ENCODE results near the gene CCNB2.

The CCNB2 gene

GRCh38 chr15:59099162-59099685 is 5.7 kb upstream of the CCNB2 start:
- peaks cover 3% of the 10 kb centered on the region for H3K4me1 ChIP-seq (ENCODE audit: control insufficient read depth, low read length)
- H3K27ac ChIP-seq (ENCODE audit: low read depth, low read length), result no peak overlapping the region
- H3K4me3 ChIP-seq (ENCODE audit: low read length), result no peak overlapping the region
- no peaks in the 10 kb centered on the region for H4K20me1 ChIP-seq (ENCODE audit: control insufficient read depth, insufficient read depth, low read depth, low read length)
- peaks cover 24% of the 10 kb centered on the region for H3K36me3 ChIP-seq (ENCODE audit: control insufficient read depth, low read length)
- no peaks in the 10 kb centered on the region for H3K9me2 ChIP-seq (replicated peaks; ENCODE audit: control insufficient read depth, low read length)
- H3F3A ChIP-seq (ENCODE audit: control insufficient read depth, insufficient read depth), result peaks cover 13% of the 10 kb centered on the region
- no peak for TF ChIP-seq EZH2phosphoT487 (IDR thresholded peaks at IDR 0.05; ENCODE audit: borderline replicate concordance, low read length)
- TF ChIP-seq, protein P1, sequence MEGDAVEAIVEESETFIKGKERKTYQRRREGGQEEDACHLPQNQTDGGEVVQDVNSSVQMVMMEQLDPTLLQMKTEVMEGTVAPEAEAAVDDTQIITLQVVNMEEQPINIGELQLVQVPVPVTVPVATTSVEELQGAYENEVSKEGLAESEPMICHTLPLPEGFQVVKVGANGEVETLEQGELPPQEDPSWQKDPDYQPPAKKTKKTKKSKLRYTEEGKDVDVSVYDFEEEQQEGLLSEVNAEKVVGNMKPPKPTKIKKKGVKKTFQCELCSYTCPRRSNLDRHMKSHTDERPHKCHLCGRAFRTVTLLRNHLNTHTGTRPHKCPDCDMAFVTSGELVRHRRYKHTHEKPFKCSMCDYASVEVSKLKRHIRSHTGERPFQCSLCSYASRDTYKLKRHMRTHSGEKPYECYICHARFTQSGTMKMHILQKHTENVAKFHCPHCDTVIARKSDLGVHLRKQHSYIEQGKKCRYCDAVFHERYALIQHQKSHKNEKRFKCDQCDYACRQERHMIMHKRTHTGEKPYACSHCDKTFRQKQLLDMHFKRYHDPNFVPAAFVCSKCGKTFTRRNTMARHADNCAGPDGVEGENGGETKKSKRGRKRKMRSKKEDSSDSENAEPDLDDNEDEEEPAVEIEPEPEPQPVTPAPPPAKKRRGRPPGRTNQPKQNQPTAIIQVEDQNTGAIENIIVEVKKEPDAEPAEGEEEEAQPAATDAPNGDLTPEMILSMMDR (IDR thresholded peaks at IDR 0.05; ENCODE audit: low read depth, low read length, poor library complexity, severe bottlenecking), result no peak
- no peaks in the 10 kb centered on the region for H3K79me2 ChIP-seq (ENCODE audit: control insufficient read depth, low read length)
- H3K4me2 ChIP-seq (ENCODE audit: low read length), result no peak overlapping the region
- no peaks in the 10 kb centered on the region for H3K27me3 ChIP-seq (ENCODE audit: control insufficient read depth, low read length)
- no peaks in the 10 kb centered on the region for H3K9me3 ChIP-seq (ENCODE audit: control insufficient read depth, insufficient read depth, low read length)

DNA sequence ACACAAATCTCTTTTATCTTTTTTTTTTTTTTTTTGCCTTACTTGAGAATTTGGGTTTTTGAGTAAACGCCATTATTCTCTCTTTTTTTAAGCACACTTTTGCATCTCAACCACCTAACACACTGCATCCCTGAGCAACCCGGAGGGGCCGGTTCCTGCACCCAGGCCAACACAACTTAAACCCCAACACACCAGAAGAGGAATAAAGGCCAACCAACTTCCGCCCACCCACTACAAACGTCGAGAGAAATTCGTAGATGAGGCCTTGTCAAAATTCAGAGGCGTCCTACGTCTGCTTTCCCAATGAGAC is 389 bp upstream of the CCNB2 start:
- Histone ChIP-seq H3K4me2 (ENCODE audit: low read length) (peak overlapping the region; percentile 78), H3K9me2 (replicated peaks; ENCODE audit: control insufficient read depth, low read length) (no peaks in the 10 kb centered on the region), H3K4me3 (ENCODE audit: low read length) (peak overlapping the region; percentile 94), H3K9me3 (ENCODE audit: control insufficient read depth, insufficient read depth, low read length) (no peaks in the 10 kb centered on the region), H3K36me3 (ENCODE audit: control insufficient read depth, low read length) (peaks cover 45% of the 10 kb centered on the region), H3F3A (ENCODE audit: control insufficient read depth, insufficient read depth) (peaks cover 17% of the 10 kb centered on the region), H3K4me1 (ENCODE audit: control insufficient read depth, low read length) (peaks cover 20% of the 10 kb centered on the region), H3K27me3 (ENCODE audit: control insufficient read depth, low read length) (no peaks in the 10 kb centered on the region), H3K79me2 (ENCODE audit: control insufficient read depth, low read length) (peaks cover 42% of the 10 kb centered on the region), H4K20me1 (ENCODE audit: control insufficient read depth, insufficient read depth, low read depth, low read length) (no peaks in the 10 kb centered on the region), H3K27ac (ENCODE audit: low read depth, low read length) (peak overlapping the region; percentile 82)
- TF ChIP-seq EZH2phosphoT487 (IDR thresholded peaks at IDR 0.05; ENCODE audit: borderline replicate concordance, low read length), result no peak
- TF ChIP-seq, protein P1 (IDR thresholded peaks at IDR 0.05; ENCODE audit: low read depth, low read length, poor library complexity, severe bottlenecking), result no peak

DNA sequence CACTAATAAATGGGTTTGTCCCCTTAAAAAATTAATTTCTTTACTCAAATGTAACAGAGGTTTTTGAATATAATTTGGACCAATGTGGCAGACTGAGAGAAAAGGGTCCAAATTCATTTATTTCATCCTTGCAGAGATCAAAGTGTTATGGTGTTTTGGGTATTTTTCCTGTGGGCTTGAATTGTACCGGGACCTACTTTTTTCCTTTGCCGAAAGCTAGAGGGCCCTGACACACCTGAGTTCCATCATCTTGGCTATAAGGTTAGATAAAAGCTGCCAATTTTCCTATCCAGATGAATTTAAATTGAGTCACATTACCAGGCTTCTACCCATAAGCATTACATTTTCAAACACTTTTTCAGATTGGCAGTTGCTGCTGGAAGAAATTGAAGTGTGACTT is 908 bp downstream of the CCNB2 start:
- Histone ChIP-seq H3K27me3 (ENCODE audit: control insufficient read depth, low read length) (no peaks in the 10 kb centered on the region), H3K9me2 (replicated peaks; ENCODE audit: control insufficient read depth, low read length) (no peaks in the 10 kb centered on the region), H3K4me2 (ENCODE audit: low read length) (peak overlapping the region; percentile 78), H3K27ac (ENCODE audit: low read depth, low read length) (peak overlapping the region; percentile 82), H3K9me3 (ENCODE audit: control insufficient read depth, insufficient read depth, low read length) (no peaks in the 10 kb centered on the region), H4K20me1 (ENCODE audit: control insufficient read depth, insufficient read depth, low read depth, low read length) (no peaks in the 10 kb centered on the region), H3F3A (ENCODE audit: control insufficient read depth, insufficient read depth) (peaks cover 17% of the 10 kb centered on the region), H3K36me3 (ENCODE audit: control insufficient read depth, low read length) (peaks cover 54% of the 10 kb centered on the region), H3K4me3 (ENCODE audit: low read length) (peak overlapping the region; percentile 94), H3K4me1 (ENCODE audit: control insufficient read depth, low read length) (peaks cover 20% of the 10 kb centered on the region), H3K79me2 (ENCODE audit: control insufficient read depth, low read length) (peaks cover 51% of the 10 kb centered on the region)
- TF ChIP-seq, protein P1 (IDR thresholded peaks at IDR 0.05; ENCODE audit: low read depth, low read length, poor library complexity, severe bottlenecking), result no peak
- no peak for TF ChIP-seq EZH2phosphoT487 (IDR thresholded peaks at IDR 0.05; ENCODE audit: borderline replicate concordance, low read length)

Measured in DOHH2 (cell line).